Measurements from ENCODE around the gene GYS1. TPM values are rescaled to one million over a fixed set of nuclear protein-coding genes. Genes with fewer than 3 reads are reported as not detected.
A peak's percentile ranks its signal among the peaks of the same experiment; 100 is the strongest.

The GYS1 gene
- total and polyA plus RNA-seq, 2 experiments from 2014 or later, result 15.9 to 28.9 TPM

DNA sequence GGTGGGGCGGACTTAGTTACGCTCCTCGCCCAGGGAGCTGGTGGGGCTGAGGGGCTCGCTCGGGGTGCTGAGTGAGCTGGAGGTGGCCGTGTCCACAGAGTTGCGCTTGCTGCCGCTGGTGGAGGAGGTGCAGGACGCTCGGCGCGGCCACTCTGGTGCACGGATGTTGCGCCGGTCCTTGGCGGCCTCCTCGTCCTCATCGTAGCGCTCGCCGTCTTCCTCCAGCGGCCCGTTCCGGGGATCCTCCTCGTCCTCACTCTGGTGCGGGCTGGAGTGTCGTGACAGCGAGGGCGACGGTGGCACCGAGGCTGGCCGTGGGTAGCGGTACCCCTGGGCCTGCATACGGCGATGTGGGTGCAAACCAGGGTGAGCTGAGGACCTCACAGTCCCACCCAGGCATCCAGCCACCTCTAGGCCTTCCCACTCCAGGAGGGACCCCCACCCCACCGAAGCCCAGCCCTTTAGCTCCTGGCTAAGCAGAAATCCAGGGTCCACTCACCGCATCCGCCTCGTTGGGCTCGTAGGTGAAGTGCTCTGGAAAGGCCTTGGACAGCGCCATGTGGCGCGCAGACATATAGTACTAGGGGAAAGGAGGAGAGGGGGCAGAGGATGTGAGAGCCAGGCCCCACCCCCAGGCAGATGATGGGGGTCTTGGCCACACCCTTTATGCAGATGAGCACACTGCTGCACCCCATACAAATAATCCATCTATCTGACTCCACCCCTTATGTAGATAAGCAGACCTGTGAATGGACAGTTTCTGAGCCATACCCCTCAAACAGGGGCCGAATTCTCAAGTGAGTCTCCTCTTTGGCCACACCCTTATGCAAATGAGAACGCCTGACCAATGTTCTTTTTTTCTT lies 23.6 kb downstream of the GYS1 start:
- TF ChIP-seq, protein P1, sequence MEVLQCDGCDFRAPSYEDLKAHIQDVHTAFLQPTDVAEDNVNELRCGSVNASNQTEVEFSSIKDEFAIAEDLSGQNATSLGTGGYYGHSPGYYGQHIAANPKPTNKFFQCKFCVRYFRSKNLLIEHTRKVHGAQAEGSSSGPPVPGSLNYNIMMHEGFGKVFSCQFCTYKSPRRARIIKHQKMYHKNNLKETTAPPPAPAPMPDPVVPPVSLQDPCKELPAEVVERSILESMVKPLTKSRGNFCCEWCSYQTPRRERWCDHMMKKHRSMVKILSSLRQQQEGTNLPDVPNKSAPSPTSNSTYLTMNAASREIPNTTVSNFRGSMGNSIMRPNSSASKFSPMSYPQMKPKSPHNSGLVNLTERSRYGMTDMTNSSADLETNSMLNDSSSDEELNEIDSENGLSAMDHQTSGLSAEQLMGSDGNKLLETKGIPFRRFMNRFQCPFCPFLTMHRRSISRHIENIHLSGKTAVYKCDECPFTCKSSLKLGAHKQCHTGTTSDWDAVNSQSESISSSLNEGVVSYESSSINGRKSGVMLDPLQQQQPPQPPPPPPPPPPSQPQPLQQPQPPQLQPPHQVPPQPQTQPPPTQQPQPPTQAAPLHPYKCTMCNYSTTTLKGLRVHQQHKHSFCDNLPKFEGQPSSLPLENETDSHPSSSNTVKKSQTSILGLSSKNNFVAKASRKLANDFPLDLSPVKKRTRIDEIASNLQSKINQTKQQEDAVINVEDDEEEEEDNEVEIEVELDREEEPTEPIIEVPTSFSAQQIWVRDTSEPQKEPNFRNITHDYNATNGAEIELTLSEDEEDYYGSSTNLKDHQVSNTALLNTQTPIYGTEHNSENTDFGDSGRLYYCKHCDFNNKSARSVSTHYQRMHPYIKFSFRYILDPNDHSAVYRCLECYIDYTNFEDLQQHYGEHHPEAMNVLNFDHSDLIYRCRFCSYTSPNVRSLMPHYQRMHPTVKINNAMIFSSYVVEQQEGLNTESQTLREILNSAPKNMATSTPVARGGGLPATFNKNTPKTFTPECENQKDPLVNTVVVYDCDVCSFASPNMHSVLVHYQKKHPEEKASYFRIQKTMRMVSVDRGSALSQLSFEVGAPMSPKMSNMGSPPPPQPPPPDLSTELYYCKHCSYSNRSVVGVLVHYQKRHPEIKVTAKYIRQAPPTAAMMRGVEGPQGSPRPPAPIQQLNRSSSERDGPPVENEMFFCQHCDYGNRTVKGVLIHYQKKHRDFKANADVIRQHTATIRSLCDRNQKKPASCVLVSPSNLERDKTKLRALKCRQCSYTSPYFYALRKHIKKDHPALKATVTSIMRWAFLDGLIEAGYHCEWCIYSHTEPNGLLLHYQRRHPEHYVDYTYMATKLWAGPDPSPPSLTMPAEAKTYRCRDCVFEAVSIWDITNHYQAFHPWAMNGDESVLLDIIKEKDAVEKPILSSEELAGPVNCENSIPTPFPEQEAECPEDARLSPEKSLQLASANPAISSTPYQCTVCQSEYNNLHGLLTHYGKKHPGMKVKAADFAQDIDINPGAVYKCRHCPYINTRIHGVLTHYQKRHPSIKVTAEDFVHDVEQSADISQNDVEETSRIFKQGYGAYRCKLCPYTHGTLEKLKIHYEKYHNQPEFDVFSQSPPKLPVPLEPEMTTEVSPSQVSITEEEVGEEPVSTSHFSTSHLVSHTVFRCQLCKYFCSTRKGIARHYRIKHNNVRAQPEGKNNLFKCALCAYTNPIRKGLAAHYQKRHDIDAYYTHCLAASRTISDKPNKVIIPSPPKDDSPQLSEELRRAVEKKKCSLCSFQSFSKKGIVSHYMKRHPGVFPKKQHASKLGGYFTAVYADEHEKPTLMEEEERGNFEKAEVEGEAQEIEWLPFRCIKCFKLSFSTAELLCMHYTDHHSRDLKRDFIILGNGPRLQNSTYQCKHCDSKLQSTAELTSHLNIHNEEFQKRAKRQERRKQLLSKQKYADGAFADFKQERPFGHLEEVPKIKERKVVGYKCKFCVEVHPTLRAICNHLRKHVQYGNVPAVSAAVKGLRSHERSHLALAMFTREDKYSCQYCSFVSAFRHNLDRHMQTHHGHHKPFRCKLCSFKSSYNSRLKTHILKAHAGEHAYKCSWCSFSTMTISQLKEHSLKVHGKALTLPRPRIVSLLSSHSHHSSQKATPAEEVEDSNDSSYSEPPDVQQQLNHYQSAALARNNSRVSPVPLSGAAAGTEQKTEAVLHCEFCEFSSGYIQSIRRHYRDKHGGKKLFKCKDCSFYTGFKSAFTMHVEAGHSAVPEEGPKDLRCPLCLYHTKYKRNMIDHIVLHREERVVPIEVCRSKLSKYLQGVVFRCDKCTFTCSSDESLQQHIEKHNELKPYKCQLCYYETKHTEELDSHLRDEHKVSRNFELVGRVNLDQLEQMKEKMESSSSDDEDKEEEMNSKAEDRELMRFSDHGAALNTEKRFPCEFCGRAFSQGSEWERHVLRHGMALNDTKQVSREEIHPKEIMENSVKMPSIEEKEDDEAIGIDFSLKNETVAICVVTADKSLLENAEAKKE (CRISPR knock-in tag; IDR thresholded peaks at IDR 0.05), result no peak
- TF ChIP-seq CREB1 (CRISPR knock-in tag; IDR thresholded peaks at IDR 0.05; ENCODE audit: low read depth), result no peak
- TF ChIP-seq, protein P2, sequence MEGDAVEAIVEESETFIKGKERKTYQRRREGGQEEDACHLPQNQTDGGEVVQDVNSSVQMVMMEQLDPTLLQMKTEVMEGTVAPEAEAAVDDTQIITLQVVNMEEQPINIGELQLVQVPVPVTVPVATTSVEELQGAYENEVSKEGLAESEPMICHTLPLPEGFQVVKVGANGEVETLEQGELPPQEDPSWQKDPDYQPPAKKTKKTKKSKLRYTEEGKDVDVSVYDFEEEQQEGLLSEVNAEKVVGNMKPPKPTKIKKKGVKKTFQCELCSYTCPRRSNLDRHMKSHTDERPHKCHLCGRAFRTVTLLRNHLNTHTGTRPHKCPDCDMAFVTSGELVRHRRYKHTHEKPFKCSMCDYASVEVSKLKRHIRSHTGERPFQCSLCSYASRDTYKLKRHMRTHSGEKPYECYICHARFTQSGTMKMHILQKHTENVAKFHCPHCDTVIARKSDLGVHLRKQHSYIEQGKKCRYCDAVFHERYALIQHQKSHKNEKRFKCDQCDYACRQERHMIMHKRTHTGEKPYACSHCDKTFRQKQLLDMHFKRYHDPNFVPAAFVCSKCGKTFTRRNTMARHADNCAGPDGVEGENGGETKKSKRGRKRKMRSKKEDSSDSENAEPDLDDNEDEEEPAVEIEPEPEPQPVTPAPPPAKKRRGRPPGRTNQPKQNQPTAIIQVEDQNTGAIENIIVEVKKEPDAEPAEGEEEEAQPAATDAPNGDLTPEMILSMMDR (conservative IDR thresholded peaks at IDR 0.05; ENCODE audit: low read depth in 2 of 2), result no peak
- no peak for TF ChIP-seq JUNB (IDR thresholded peaks at IDR 0.05; ENCODE audit: unreplicated experiment)
- no peak for TF ChIP-seq STAT1 (IDR thresholded peaks at IDR 0.05; ENCODE audit: unreplicated experiment)
- Mint-ChIP-seq H3K36me3 (ENCODE audit: low read depth) (peaks cover 55% of the 10 kb centered on the region), H3K4me1 (peaks cover 20% of the 10 kb centered on the region), H3K9me3 (peaks cover 13% of the 10 kb centered on the region), H3K4me3 (no peak overlapping the region), H3K27ac (no peak overlapping the region), H3K27me3 (ENCODE audit: insufficient read depth, low read depth, poor library complexity) (peaks cover 38% of the 10 kb centered on the region)
- H3K4me3 ChIP-seq, result no peak overlapping the region
- peaks cover 19% of the 10 kb centered on the region for H3K79me2 ChIP-seq (replicated peaks; ENCODE audit: insufficient read depth)
- H4K20me1 ChIP-seq (replicated peaks; ENCODE audit: insufficient read depth), result peaks cover 11% of the 10 kb centered on the region
- DNase-seq (ENCODE audit: low spot score) (peak; percentile 77), ATAC-seq (peak; percentile 12)
- no peak overlapping the region for H3K4me2 ChIP-seq
- peaks cover 13% of the 10 kb centered on the region for H3K36me3 ChIP-seq (ENCODE audit: insufficient read depth)
- peaks cover 5% of the 10 kb centered on the region; the same call in 1 of the 2 replicates for H3K4me1 ChIP-seq (ENCODE audit: insufficient read depth)
- H2AFZ ChIP-seq, result no peak overlapping the region
- no peaks in the 10 kb centered on the region for H3K9me2 ChIP-seq (ENCODE audit: insufficient read depth)
- no peaks in the 10 kb centered on the region for H3K27me3 ChIP-seq (ENCODE audit: insufficient read depth)
- peaks cover 37% of the 10 kb centered on the region for H3F3A ChIP-seq (replicated peaks; ENCODE audit: low read depth)
- H3K27ac ChIP-seq (ENCODE audit: low read depth), result no peak overlapping the region
